ENCODE results near the gene ADAMTS15.

ADAMTS15 gene

GRCh38 chr11:130514316-130514715 lies 65.9 kb downstream of the ADAMTS15 start:
- no peaks in the 10 kb centered on the region for H3K9me3 ChIP-seq (ENCODE audit: control insufficient read depth, low read length)
- no peaks in the 10 kb centered on the region for H3K27me3 ChIP-seq (ENCODE audit: control insufficient read depth in 1 of 2, insufficient read depth in 1 of 2, low read length in 2 of 2)
- H3K9ac ChIP-seq (ENCODE audit: low read length): no peak overlapping the region
- no peak overlapping the region for H3K4ac ChIP-seq (ENCODE audit: low read depth in 1 of 2, low read length in 2 of 2)
- H3K79me1 ChIP-seq (replicated peaks; ENCODE audit: low read length, poor library complexity, severe bottlenecking): no peaks in the 10 kb centered on the region
- H2BK12ac ChIP-seq (ENCODE audit: low read length in 2 of 2): no peak overlapping the region
- H3K27ac ChIP-seq (ENCODE audit: low read length, poor library complexity, severe bottlenecking): no peak overlapping the region
- no peak overlapping the region for H4K8ac ChIP-seq (ENCODE audit: low read length)
- H3K36me3 ChIP-seq (ENCODE audit: control insufficient read depth in 1 of 2, insufficient read depth in 2 of 2, low read depth in 1 of 2, low read length in 2 of 2): no peaks in the 10 kb centered on the region
- H3K4me3 ChIP-seq (ENCODE audit: insufficient read depth in 1 of 2, low read depth in 1 of 2, low read length in 2 of 2): no peak overlapping the region
- no peak overlapping the region for H2BK15ac ChIP-seq (ENCODE audit: low read depth, poor library complexity, severe bottlenecking)
- H2BK120ac ChIP-seq (ENCODE audit: low read depth, low read length): no peak overlapping the region
- DNase-seq: no peak
- no peak overlapping the region for H2AK5ac ChIP-seq (ENCODE audit: low read length, severe bottlenecking)
- H3K14ac ChIP-seq (ENCODE audit: low read length in 2 of 2): no peak overlapping the region
- no peak overlapping the region for H3K23ac ChIP-seq (ENCODE audit: low read length in 2 of 2)
- no peak overlapping the region for H3K18ac ChIP-seq (ENCODE audit: low read depth in 1 of 2, low read length in 2 of 2)
- H3K4me2 ChIP-seq (ENCODE audit: low read length, poor library complexity, severe bottlenecking): no peak overlapping the region
- H3K4me1 ChIP-seq (ENCODE audit: control insufficient read depth, insufficient read depth, low read depth, low read length): peaks cover 3% of the 10 kb centered on the region
- H2AFZ ChIP-seq (ENCODE audit: low read depth, low read length): no peak overlapping the region
- H4K91ac ChIP-seq (ENCODE audit: low read length): no peak overlapping the region
- no peak overlapping the region for H2BK5ac ChIP-seq (ENCODE audit: low read depth, low read length, poor library complexity, severe bottlenecking)

GRCh38 chr11:130514851-130515250 lies 66.4 kb downstream of the ADAMTS15 start:
- Histone ChIP-seq H3K79me1 (replicated peaks; ENCODE audit: low read length, poor library complexity, severe bottlenecking) (no peaks in the 10 kb centered on the region), H3K4me3 (ENCODE audit: insufficient read depth in 1 of 2, low read depth in 1 of 2, low read length in 2 of 2) (no peak overlapping the region), H3K23ac (ENCODE audit: low read length in 2 of 2) (no peak overlapping the region), H3K4me1 (ENCODE audit: control insufficient read depth, insufficient read depth, low read depth, low read length) (peaks cover 2% of the 10 kb centered on the region), H3K36me3 (ENCODE audit: control insufficient read depth in 1 of 2, insufficient read depth in 2 of 2, low read depth in 1 of 2, low read length in 2 of 2) (no peaks in the 10 kb centered on the region), H3K4me2 (ENCODE audit: low read length, poor library complexity, severe bottlenecking) (no peak overlapping the region), H3K4ac (ENCODE audit: low read depth in 1 of 2, low read length in 2 of 2) (no peak overlapping the region), H3K27ac (ENCODE audit: low read length, poor library complexity, severe bottlenecking) (no peak overlapping the region), H2AK5ac (ENCODE audit: low read length, severe bottlenecking) (no peak overlapping the region), H2AFZ (ENCODE audit: low read depth, low read length) (no peak overlapping the region), H4K8ac (ENCODE audit: low read length) (peak overlapping the region; percentile 30), H3K18ac (ENCODE audit: low read depth in 1 of 2, low read length in 2 of 2) (no peak overlapping the region), H3K9ac (ENCODE audit: low read length) (no peak overlapping the region), H3K9me3 (ENCODE audit: control insufficient read depth, low read length) (no peaks in the 10 kb centered on the region), H2BK12ac (ENCODE audit: low read length in 2 of 2) (peak overlapping the region; percentile 2 to 41), H2BK15ac (ENCODE audit: low read depth, poor library complexity, severe bottlenecking) (no peak overlapping the region), H3K27me3 (ENCODE audit: control insufficient read depth in 1 of 2, insufficient read depth in 1 of 2, low read length in 2 of 2) (no peaks in the 10 kb centered on the region), H4K91ac (ENCODE audit: low read length) (no peak overlapping the region), H3K14ac (ENCODE audit: low read length in 2 of 2) (no peak overlapping the region), H2BK5ac (ENCODE audit: low read depth, low read length, poor library complexity, severe bottlenecking) (no peak overlapping the region), H2BK120ac (ENCODE audit: low read depth, low read length) (no peak overlapping the region)
- DNase-seq: no peak
- WGBS: 79% methylated on average over 5 of the region's 6 CpGs

- no peak overlapping the region for H2BK15ac ChIP-seq (ENCODE audit: low read depth, poor library complexity, severe bottlenecking)
- DNase-seq: no peak
- no peak overlapping the region for H3K4me3 ChIP-seq (ENCODE audit: insufficient read depth in 1 of 2, low read depth in 1 of 2, low read length in 2 of 2)
- H4K8ac ChIP-seq (ENCODE audit: low read length): no peak overlapping the region
- H2BK120ac ChIP-seq (ENCODE audit: low read depth, low read length): no peak overlapping the region
- no peak overlapping the region for H2BK5ac ChIP-seq (ENCODE audit: low read depth, low read length, poor library complexity, severe bottlenecking)
- no peak overlapping the region for H2AK5ac ChIP-seq (ENCODE audit: low read length, severe bottlenecking)
- no peak overlapping the region for H3K18ac ChIP-seq (ENCODE audit: low read depth in 1 of 2, low read length in 2 of 2)
- H2AFZ ChIP-seq (ENCODE audit: low read depth, low read length): no peak overlapping the region
- H3K4me1 ChIP-seq (ENCODE audit: control insufficient read depth, insufficient read depth, low read depth, low read length): peaks cover 2% of the 10 kb centered on the region
- no peaks in the 10 kb centered on the region for H3K79me1 ChIP-seq (replicated peaks; ENCODE audit: low read length, poor library complexity, severe bottlenecking)
- H3K9me3 ChIP-seq (ENCODE audit: control insufficient read depth, low read length): no peaks in the 10 kb centered on the region
- no peak overlapping the region for H2BK12ac ChIP-seq (ENCODE audit: low read length in 2 of 2)
- no peak overlapping the region for H3K23ac ChIP-seq (ENCODE audit: low read length in 2 of 2)
- H3K14ac ChIP-seq (ENCODE audit: low read length in 2 of 2): no peak overlapping the region
- H3K9ac ChIP-seq (ENCODE audit: low read length): no peak overlapping the region
- H3K27me3 ChIP-seq (ENCODE audit: control insufficient read depth in 1 of 2, insufficient read depth in 1 of 2, low read length in 2 of 2): no peaks in the 10 kb centered on the region
- H3K36me3 ChIP-seq (ENCODE audit: control insufficient read depth in 1 of 2, insufficient read depth in 2 of 2, low read depth in 1 of 2, low read length in 2 of 2): no peaks in the 10 kb centered on the region
- H3K4me2 ChIP-seq (ENCODE audit: low read length, poor library complexity, severe bottlenecking): no peak overlapping the region
- H3K4ac ChIP-seq (ENCODE audit: low read depth in 1 of 2, low read length in 2 of 2): no peak overlapping the region
- 84% methylated on average over 4 of the region's 4 CpGs for WGBS
- H4K91ac ChIP-seq (ENCODE audit: low read length): no peak overlapping the region
- H3K27ac ChIP-seq (ENCODE audit: low read length, poor library complexity, severe bottlenecking): no peak overlapping the region
Measured at GRCh38 chr11:130515829-130516553, 67.5 kb downstream of the ADAMTS15 start.

GRCh38 chr11:130516554-130517505 lies 68.4 kb downstream of the ADAMTS15 start:
- H3K79me1 ChIP-seq (replicated peaks; ENCODE audit: low read length, poor library complexity, severe bottlenecking): no peaks in the 10 kb centered on the region
- no peak overlapping the region for H3K27ac ChIP-seq (ENCODE audit: low read length, poor library complexity, severe bottlenecking)
- no peak overlapping the region for H4K91ac ChIP-seq (ENCODE audit: low read length)
- no peak overlapping the region for H3K4ac ChIP-seq (ENCODE audit: low read depth in 1 of 2, low read length in 2 of 2)
- H2BK5ac ChIP-seq (ENCODE audit: low read depth, low read length, poor library complexity, severe bottlenecking): no peak overlapping the region
- no peak overlapping the region for H3K4me2 ChIP-seq (ENCODE audit: low read length, poor library complexity, severe bottlenecking)
- no peak for DNase-seq
- no peak overlapping the region for H2AFZ ChIP-seq (ENCODE audit: low read depth, low read length)
- no peaks in the 10 kb centered on the region for H3K9me3 ChIP-seq (ENCODE audit: control insufficient read depth, low read length)
- H4K8ac ChIP-seq (ENCODE audit: low read length): no peak overlapping the region
- H3K18ac ChIP-seq (ENCODE audit: low read depth in 1 of 2, low read length in 2 of 2): no peak overlapping the region
- H2AK5ac ChIP-seq (ENCODE audit: low read length, severe bottlenecking): no peak overlapping the region
- no peak overlapping the region for H2BK120ac ChIP-seq (ENCODE audit: low read depth, low read length)
- H3K23ac ChIP-seq (ENCODE audit: low read length in 2 of 2): no peak overlapping the region
- H2BK15ac ChIP-seq (ENCODE audit: low read depth, poor library complexity, severe bottlenecking): no peak overlapping the region
- no peaks in the 10 kb centered on the region for H3K27me3 ChIP-seq (ENCODE audit: control insufficient read depth in 1 of 2, insufficient read depth in 1 of 2, low read length in 2 of 2)
- no peak overlapping the region for H2BK12ac ChIP-seq (ENCODE audit: low read length in 2 of 2)
- WGBS: 91% methylated on average over 9 of the region's 10 CpGs
- no peaks in the 10 kb centered on the region for H3K36me3 ChIP-seq (ENCODE audit: control insufficient read depth in 1 of 2, insufficient read depth in 2 of 2, low read depth in 1 of 2, low read length in 2 of 2)
- H3K14ac ChIP-seq (ENCODE audit: low read length in 2 of 2): no peak overlapping the region
- H3K9ac ChIP-seq (ENCODE audit: low read length): no peak overlapping the region
- H3K4me1 ChIP-seq (ENCODE audit: control insufficient read depth, insufficient read depth, low read depth, low read length): peaks cover 2% of the 10 kb centered on the region
- no peak overlapping the region for H3K4me3 ChIP-seq (ENCODE audit: insufficient read depth in 1 of 2, low read depth in 1 of 2, low read length in 2 of 2)
